HepG2 (cell line): Measurements from ENCODE around the gene XIAP. TPM values are rescaled to one million over a fixed set of nuclear protein-coding genes. Genes with fewer than 3 reads are reported as not detected.

ENCODE experiments used
- AKAP8 ChIP-seq: sonication (generic); formaldehyde crosslinking; IDR thresholded peaks from 2 replicates; pipeline ENCODE4 v1.5.1; 2020; ENCODE audit warnings: mild to moderate bottlenecking, missing genetic modification reagents
- ARHGAP35 ChIP-seq: sonication (generic); formaldehyde crosslinking; IDR thresholded peaks from 2 replicates; pipeline ENCODE4 v1.9.0; 2022; ENCODE audit warnings: mild to moderate bottlenecking, inconsistent platforms, moderate library complexity, missing genetic modification reagents, borderline replicate concordance
- ESRRA ChIP-seq: sonication (generic); formaldehyde crosslinking; IDR thresholded peaks from 2 replicates; pipeline ENCODE4 v1.5.1; 2020; ENCODE audit warnings: mild to moderate bottlenecking, low read depth, missing genetic modification reagents
- HMG20B ChIP-seq: conservative IDR thresholded peaks from 2 replicates; pipeline ENCODE4 v1.6.1; 2016; ENCODE audit warnings: missing genetic modification reagents, missing compliant biosample characterization
- HMGXB3 ChIP-seq: sonication (generic); formaldehyde crosslinking; IDR thresholded peaks from 2 replicates; pipeline ENCODE4 v1.4.0; 2020; ENCODE audit warnings: missing genetic modification reagents, borderline replicate concordance
- MAZ ChIP-seq, 2 experiments: sonication (generic) in 1 of 2; formaldehyde crosslinking in 1 of 2; IDR thresholded peaks; 2 replicates each; pipeline versions ENCODE4 v1.5.0 to v1.6.1; 2012 to 2020; ENCODE audit warnings: low read depth in 2 of 2, mild to moderate bottlenecking in 2 of 2, borderline replicate concordance in 1 of 2, improper control_type of control experiment in 1 of 2, low read length in 1 of 2, missing genetic modification reagents in 1 of 2, moderate library complexity in 1 of 2
- MLXIP ChIP-seq: sonication (generic); formaldehyde crosslinking; IDR thresholded peaks from 2 replicates; pipeline ENCODE4 v1.9.0; 2021; ENCODE audit warnings: missing genetic modification reagents, borderline replicate concordance
- NR2F1 ChIP-seq, 2 experiments: fragments of 450-650 bp in 1 of 2; formaldehyde crosslinking in 1 of 2; IDR thresholded peaks; 2 replicates each; pipeline versions ENCODE4 v1.5.0 to v1.6.1; 2016 to 2020; ENCODE audit warnings: mild to moderate bottlenecking in 1 of 2, missing compliant biosample characterization in 1 of 2, missing genetic modification reagents in 1 of 2, moderate library complexity in 1 of 2
- PRMT3 ChIP-seq: sonication (generic); formaldehyde crosslinking; IDR thresholded peaks from 2 replicates; pipeline ENCODE4 v1.8.1; 2022; ENCODE audit warnings: low read depth, mild to moderate bottlenecking, moderate library complexity, missing genetic modification reagents, borderline replicate concordance
- RBFOX2 ChIP-seq: fragments of 200-400 bp; formaldehyde crosslinking; IDR thresholded peaks from 2 replicates; pipeline ENCODE4 v1.6.1; 2017; ENCODE audit warnings: low read depth, mild to moderate bottlenecking, low read length
- SMARCC2 ChIP-seq: fragments of 450-650 bp; IDR thresholded peaks from 2 replicates; pipeline ENCODE4 v1.6.1; 2017; ENCODE audit warnings: antibody characterized with exemption, mild to moderate bottlenecking
- SP1 ChIP-seq, 2 experiments: fragments of 450-650 bp in 1 of 2; sonication (generic) in 1 of 2; formaldehyde crosslinking in 1 of 2; IDR thresholded peaks; 2 replicates each; pipeline versions ENCODE4 v1.4.0 to v1.6.1; 2016 to 2020; ENCODE audit warnings: missing genetic modification reagents in 1 of 2
- SP2 ChIP-seq: sonication (generic); formaldehyde crosslinking; IDR thresholded peaks from 2 replicates; pipeline ENCODE4 v1.5.1; 2020; ENCODE audit warnings: mild to moderate bottlenecking, missing genetic modification reagents
- ZBTB21 ChIP-seq: sonication (generic); formaldehyde crosslinking; IDR thresholded peaks from 2 replicates; pipeline ENCODE4 v1.4.0; 2020; ENCODE audit warnings: missing genetic modification reagents
- ZBTB3 ChIP-seq: sonication (generic); formaldehyde crosslinking; IDR thresholded peaks from 2 replicates; pipeline ENCODE4 v1.4.0; 2020; ENCODE audit warnings: low read depth, mild to moderate bottlenecking, moderate library complexity, missing genetic modification reagents, borderline replicate concordance
- ZNF205 ChIP-seq: IDR thresholded peaks from 2 replicates; pipeline ENCODE4 v1.6.1; 2018; ENCODE audit warnings: missing biosample characterization, missing genetic modification reagents
- ZNF446 ChIP-seq: sonication (generic); formaldehyde crosslinking; IDR thresholded peaks from 2 replicates; pipeline ENCODE4 v1.5.0; 2020; ENCODE audit warnings: mild to moderate bottlenecking, missing genetic modification reagents
- ZNF792 ChIP-seq: IDR thresholded peaks from 2 replicates; pipeline ENCODE4 v1.6.1; 2016
- polyA plus RNA-seq, 8 experiments: library from polyadenylated mRNA; depleted of rRNA in 3 of 8; stranded (reverse) in 7 of 8; unstranded in 1 of 8; fragments of >200 nt; fragmentation: Illumina TruSeq in 4 of 8; extraction: Trizol in 4 of 8; gene quantifications; 2 replicates each; pipeline versions ENCODE4 v1.2.1 to v1.2.3, GENCODE V29; 2011 to 2016; ENCODE audit warnings: low read depth in 4 of 8, missing spikeins in 1 of 8, mixed read lengths in 1 of 8; ENCODE audit not compliant: insufficient read depth in 1 of 8
- total RNA-seq, 5 experiments: library from RNA; depleted of rRNA; stranded (reverse); fragments of >200 nt; fragmentation: Illumina TruSeq; extraction: Trizol; gene quantifications; 2 replicates each; pipeline ENCODE4 v1.2.3, GENCODE V29; 2016; ENCODE audit warnings: low read depth in 1 of 5
- TF ChIP-seq, protein P1 (sequence below): sonication (generic); formaldehyde crosslinking; conservative IDR thresholded peaks from 2 replicates; pipeline ENCODE4 v1.4.0; 2020; ENCODE audit warnings: missing genetic modification reagents

Gene XIAP
- total and polyA plus RNA-seq, 2 of the 13 experiments (the other 11 are each of a cell fraction or from before 2014, with no cell fraction given) = 12.9 to 29.5 TPM

- TF ChIP-seq ZBTB21 (CRISPR knock-in tag) (no peak), ZNF446 (CRISPR knock-in tag) (0 out of 2 replicates have a peak, but pooled peaks have one; percentile 27), HMG20B (CRISPR knock-in tag) (no peak), ZNF792 (CRISPR knock-in tag) (0 out of 2 replicates have a peak, but pooled peaks have one; percentile 14), SMARCC2 (no peak), RBFOX2 (peak; percentile 90), MLXIP (CRISPR knock-in tag) (no peak), PRMT3 (CRISPR knock-in tag) (no peak), NR2F1 (CRISPR knock-in tag; IDR thresholded peaks at IDR 0.05) (no peak), MAZ (IDR thresholded peaks at IDR 0.05; ENCODE audit: borderline replicate concordance, low read depth, low read length) (peak; percentile 16; the same call in 1 of the 2 replicates), MAZ (CRISPR knock-in tag; IDR thresholded peaks at IDR 0.05; ENCODE audit: low read depth) (no peak), HMGXB3 (CRISPR knock-in tag) (no peak), ARHGAP35 (no peak), ZNF205 (CRISPR knock-in tag) (no peak), ZBTB3 (CRISPR knock-in tag) (no peak), SP1 (IDR thresholded peaks at IDR 0.05) (no peak), SP1 (CRISPR knock-in tag; IDR thresholded peaks at IDR 0.05) (no peak), SP2 (no peak), ESRRA (CRISPR knock-in tag) (no peak), AKAP8 (no peak)
- TF ChIP-seq, protein P1, sequence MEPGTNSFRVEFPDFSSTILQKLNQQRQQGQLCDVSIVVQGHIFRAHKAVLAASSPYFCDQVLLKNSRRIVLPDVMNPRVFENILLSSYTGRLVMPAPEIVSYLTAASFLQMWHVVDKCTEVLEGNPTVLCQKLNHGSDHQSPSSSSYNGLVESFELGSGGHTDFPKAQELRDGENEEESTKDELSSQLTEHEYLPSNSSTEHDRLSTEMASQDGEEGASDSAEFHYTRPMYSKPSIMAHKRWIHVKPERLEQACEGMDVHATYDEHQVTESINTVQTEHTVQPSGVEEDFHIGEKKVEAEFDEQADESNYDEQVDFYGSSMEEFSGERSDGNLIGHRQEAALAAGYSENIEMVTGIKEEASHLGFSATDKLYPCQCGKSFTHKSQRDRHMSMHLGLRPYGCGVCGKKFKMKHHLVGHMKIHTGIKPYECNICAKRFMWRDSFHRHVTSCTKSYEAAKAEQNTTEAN (CRISPR knock-in tag) = no peak
These were observed at the start of gene XIAP (continued) for GRCh38 chrX:123859846-123860838.
